HG03045 (cell line): Measurements from ENCODE around the gene CYB5RL.
"Not testable (repeated sequence)": the region's sequence is repeated elsewhere in the genome, so short reads cannot be mapped to it uniquely, and the experiment has no call there.

ENCODE experiments used
- ATAC-seq: cut with Tn5 transposase; IDR thresholded peaks from one replicate; pipeline ENCODE4 v1.9.1; 2021; ENCODE audit warnings: mild to moderate bottlenecking, moderate library complexity; ENCODE audit not compliant: unreplicated experiment

CYB5RL gene

DNA sequence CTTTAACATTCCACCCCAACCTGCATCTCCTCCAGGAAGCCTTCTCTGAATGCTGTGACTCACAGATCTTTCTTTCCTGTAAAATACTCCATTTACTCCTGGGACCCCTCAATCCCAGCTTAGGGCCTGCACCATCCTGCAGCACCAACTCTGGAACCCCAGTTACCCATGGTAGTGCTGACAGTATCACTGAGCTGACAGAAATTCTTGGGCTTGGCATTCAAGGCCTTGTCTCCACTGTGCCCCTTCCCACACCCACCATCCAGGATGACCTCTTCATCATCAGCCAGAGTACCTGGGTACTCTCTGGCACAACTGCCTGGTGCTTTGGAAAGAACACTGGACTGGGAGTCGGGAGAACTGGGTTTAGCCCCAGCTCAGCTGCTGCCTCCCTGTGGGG is 8.3 kb downstream of the CYB5RL start:
- no peak for ATAC-seq

DNA sequence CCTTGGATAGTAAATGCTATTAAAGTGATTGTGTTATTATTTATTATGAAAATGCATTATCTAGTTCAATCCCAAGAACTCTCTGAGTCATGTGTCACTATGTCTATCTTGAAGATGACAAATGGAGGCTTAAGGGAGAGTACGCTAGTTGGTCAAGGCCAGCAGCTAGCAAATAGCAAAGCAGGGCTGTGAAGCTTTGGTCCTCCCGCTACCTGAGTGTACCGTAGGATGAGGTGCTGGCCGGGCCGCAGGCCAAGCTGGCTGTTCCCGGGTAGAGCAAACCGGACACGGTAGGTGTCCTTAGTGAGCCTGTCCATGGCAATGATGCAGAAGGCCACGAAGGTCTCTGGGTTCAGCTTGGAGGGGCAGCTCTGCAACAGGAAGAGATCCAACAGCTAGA is 9.3 kb downstream of the CYB5RL start:
- no peak for ATAC-seq

DNA sequence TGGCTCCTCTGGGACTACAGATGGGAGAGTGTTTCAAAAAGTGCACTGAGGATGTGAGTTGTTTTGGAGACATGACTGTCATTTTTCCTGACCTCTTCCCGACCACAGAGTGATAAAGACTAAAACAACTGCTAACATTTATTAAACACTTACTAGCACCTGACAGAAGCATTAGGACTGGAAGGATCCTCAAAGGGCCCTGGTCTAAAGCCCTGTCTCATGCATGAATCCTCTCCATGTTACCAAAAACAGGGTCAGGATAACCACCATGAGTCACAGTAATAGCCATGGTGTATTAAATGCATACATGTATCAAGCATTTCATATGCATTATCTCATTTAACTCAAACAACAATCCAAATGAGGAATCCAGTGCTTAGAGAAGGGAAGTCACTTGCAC is 11.5 kb downstream of the CYB5RL start:
- no peak for ATAC-seq

DNA sequence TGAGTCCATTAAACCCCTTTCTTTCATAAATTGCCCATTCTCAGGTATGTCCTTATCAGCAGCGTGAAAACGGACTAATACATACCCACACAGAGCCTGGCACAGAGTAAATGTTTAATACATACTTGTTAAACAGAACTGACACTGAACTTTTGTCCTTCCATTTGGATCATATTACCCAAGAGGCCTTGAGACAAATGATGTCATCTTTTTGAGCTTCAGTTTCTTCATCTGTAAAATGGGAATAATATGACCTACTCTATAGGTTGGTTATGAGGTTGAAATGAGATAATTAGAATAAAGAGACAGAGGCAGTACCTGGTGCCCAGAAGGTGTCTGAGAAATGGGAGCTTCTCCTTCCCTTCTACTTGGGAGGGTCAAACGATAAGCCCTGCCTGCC is 13.8 kb downstream of the CYB5RL start:
- ATAC-seq: no peak

DNA sequence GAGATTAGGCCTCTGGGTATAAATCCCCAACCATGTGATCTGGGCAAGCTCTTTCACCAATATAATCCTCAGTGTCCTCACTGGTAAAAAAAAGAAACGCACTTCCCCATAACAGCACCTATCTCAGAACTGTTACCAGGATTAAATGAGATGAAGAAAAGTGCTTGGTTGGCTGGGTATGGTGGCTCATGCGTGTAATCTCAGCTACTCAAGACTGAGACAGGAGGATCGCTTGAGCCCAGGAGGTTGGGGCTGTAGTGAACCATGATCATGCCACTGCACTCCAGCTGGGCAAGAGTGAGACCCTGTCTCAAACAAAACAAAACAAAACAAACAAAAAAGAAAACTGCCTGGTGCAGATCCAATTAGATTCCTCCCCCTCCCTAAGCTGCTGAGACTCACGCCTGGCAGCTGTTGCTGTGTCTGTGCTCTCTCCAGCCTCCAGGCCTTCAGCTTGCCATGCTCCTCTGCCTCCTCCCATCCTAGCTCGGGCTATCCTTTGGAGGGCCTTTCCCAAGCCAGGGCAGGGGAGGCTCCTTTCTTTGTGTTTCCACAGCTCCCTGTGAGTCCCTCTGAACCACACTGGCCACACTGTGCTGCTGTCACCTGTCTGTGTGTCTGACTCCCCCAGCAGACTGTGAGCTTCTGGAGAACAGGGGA is 19.0 kb downstream of the CYB5RL start:
- no peak for ATAC-seq

DNA sequence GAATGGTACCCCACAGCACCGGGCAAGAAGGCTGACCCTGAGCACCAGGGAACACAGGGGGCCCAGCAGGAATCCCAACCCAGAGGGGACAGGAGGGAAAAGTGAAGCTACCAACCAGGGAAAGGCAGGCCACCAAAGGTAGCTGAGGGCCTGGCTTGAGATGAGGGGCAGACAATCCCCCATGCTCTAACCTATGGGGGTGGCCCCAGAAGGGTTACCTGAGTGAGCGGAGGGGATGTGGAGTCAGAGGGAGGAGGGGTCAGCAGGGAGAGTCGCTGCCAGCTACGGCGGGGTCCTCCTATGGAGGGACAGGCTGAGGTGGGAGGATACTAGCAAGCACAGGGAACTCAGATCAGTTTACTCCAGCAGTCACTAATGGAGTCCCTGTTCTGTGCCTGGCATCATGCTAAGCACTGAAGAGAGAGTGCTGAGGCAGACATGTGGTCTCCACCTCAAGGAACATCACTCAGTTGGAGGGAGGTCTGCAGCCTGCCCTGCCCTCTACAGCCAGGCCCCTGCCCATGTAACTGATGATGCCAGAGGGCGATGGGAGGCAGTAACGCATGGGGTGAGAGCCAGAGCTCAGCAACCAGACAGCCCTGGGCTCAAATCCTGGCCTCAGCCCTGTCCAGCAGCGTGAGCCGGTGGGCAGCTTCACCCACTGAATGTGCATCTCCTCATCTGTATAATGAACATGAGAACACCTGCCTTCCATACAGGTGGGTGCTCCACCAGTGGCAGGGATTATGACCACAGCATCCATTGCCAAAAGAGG is 21.3 kb downstream of the CYB5RL start:
- no peak for ATAC-seq

DNA sequence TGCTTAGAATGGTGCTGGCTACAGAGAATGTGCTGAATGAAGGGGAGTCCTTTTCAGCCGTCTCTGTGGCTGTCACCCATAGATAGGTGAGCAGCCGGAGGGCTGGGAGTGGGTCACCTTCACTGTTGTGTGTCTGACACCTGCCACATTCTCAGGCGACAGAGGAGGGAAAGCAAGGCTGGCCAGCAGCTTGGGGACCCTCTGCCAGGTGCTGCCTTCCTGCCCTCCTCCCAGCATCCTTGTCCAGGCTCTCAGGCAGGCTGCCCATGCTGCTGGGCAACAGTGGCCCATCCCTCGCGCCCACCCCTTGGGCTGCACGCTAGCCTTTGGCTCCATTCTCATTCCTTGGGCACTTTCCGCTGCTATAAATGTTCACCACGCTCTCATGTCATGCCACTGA is 22.1 kb downstream of the CYB5RL start:
- ATAC-seq: no peak

DNA sequence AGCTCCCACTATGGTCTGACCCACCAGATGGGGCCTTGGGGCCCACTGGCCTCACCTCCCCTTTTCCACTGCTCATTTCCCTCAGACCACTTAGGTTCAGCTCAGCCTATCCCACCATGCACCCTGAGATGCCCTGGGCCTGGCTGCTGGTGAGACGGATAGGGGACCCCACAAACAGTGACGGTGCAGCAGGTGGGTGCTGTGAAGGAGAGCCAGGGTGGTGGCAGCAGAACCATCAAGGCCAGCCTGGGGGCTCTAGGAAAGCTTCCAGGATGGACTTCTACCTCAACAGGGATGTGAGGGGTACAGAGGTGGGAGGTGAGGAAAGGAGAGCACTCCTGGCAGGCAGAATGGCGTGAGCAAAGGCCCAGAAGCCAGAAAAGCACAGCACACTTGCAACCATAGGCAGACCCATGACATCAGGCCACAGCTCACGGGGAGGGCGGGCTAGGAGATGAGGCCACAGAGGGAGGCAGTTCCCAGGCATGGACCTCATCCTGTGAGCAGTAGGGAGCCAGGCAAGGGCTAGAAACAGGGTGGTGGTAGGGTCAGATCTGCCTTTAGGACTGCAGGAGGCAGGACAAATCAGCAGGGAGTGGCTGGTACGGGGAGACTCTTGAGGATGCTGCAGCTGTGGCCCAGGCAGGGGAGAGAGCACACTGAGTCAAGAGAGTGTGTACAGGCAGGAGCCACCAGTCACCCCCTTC is 23.1 kb downstream of the CYB5RL start:
- no peak for ATAC-seq

DNA sequence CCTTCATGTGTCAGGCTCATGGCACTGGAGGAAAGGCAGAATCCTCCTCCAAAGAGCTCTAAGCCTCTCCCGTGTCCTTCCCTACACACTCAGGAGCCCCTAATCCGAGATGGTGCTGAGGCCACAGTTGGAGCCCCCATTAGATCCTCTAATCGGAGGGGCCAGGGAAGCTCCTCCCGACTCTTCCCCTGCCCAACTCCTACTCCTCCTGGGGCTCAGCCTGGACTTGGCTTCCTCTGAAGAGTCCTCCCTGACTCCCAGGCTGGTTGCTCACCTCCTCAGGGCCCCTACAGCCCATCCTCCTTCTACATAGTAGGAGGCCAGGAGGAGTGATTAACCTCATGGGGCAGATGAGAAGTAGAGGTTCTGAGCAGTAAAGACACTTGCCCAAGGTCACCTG is 25.7 kb downstream of the CYB5RL start:
- no peak for ATAC-seq

DNA sequence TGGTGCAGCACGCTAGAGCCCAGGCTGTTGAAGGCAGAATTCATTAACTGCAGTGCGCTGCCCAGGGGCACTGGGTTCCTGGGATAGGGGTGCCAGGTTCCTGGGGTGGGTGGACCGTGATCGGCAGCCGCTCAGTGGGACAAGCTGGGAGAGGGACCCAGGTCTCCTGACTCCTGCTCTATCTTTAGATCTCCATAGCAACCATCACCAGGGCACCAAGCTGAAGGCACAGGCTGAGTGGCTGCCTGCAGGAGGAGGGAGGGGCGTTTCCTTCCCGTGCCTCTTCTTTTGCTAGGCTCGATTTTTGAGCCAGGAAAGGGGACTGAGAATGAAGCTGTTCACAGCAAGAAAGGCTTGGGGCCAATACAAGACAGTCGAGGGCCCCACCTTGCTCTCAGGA is 26.1 kb downstream of the CYB5RL start:
- ATAC-seq: no peak

DNA sequence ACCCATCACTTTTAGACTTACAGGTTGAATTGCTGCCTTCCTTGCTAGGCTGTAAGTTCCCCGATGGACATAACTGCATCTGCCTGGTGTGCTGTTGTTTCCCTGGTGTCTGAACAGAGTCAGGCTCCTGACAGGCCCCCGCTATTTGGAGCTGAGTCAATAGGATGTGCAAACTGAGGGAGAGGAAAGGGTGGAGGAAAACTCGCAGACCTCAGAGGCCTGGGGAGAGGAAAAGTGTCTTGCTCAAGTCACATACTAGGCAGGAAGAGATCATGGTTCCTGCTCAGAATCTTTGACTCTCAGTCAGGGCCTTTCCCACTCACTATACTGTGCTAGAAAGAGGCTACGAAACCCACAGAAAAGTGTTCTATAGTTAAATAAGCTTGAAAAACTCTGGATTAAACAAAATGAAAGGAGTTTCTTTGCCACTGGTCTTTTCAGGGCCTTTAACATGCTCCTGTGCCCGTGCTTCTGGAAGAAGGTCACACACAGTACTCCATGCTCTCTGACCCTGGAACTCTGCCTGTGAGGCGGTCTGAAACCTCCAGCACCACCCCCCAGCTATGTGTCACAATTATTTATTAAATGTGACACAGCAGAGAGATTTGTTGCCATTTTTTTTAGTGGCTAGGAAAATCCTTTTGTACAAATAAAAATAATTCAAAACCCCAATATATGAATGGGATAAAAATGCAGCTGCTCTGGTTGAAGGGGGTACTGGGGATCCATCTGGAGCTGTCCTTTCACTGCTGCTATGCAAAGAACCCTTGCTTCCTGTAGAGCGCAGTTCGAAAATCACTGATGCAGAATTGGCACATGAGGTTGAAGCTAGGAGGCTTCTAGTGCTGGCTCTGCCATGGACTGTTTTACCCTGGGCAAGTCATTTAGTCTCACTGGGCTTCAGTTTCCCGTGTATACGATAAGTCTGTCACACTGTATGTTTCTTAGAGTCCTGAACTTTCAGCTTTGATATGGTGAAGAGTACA is 26.9 kb downstream of the CYB5RL start:
- no peak for ATAC-seq

DNA sequence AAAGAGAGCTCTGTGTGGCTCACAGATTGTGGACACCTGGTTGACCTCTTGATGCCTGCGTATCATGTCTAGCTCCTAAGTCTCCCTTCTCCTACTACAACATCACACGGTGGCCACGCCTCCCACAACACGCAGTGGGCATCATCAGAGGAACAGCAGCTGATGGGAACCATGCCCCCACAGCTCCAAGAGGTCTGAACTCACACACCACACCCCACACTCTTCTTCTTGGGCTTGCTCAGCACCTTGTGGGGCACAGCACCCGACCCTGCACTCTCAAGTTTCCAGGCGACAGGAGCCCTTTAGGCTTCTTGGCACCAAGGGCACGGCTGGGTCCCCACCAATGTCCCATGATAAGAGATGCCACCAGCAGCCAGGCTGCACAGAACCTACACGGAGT is 28.2 kb downstream of the CYB5RL start:
- no peak for ATAC-seq

DNA sequence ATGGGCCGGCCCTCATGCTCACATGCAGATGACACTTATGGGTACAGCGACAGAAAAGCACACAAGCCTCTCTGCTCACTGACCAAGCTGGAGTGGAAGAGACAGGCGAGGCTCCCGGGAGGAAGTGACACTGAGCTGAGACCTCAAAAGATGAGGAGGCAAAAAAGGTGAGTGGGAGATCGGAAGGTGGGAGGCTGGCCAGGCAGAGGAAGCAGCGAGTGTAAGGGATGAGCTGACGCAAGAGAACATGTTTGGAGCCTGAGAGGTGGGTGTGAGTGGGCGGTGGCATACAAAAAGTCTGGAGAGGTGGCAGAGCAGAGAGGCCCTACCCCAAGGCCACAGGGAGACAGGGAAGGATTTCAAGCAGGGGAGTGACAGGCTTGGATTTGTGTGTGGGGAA is 28.8 kb downstream of the CYB5RL start:
- no peak for ATAC-seq

DNA sequence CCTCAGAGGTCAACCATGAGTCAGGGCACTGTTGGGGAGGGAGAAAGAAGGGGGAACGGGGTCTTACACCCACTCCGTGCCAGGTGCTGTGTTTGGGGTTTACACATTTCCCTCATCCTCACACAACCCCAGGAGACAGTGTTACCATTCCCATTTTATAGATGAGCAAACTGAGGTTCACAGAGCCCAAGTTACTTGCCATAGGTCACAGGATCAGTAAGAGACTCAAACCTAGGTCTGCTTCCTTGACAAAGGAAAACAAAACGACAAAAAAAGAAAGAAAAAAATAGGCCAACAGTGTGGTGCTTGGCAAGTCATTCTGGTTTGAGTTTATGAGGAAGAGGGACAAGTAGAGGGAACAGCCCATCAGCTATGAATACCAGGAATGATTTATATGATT is 30.8 kb downstream of the CYB5RL start:
- no peak for ATAC-seq

DNA sequence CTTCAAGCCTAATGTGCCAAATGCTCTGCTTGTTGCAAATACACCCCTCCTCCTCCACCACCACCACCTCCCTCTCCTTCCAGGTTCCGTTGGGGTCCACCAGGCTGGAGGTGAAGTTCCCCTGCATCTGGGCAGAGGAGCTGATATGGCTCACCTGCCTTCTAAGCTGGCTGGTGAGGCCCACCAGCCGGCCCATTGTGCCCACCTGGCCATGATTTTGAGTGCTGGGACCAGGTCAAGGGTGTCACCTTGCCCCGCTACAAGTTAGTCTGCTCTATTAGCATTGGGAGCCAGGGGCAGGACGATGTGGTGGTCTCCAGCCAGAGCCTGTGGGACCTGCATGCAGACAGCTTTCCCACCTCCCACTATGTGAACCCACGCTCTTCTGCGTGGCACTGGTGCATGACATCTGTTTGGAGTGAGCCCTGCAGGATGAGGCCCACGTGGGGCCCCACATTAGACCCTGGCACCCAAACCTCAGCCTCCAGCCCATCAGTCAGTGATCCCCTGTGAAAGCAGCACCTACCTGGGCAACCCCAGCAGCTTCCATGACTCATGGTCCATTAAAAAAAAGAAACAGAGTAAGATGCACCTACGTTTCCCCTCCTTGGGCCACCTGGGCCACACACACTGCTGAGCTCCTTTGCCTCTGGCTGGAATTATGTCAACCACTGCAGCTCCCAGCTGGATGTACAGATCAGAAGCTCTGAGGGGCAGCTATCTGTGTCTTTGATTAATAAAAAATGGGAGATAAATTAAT is 31.4 kb downstream of the CYB5RL start:
- ATAC-seq: no peak

DNA sequence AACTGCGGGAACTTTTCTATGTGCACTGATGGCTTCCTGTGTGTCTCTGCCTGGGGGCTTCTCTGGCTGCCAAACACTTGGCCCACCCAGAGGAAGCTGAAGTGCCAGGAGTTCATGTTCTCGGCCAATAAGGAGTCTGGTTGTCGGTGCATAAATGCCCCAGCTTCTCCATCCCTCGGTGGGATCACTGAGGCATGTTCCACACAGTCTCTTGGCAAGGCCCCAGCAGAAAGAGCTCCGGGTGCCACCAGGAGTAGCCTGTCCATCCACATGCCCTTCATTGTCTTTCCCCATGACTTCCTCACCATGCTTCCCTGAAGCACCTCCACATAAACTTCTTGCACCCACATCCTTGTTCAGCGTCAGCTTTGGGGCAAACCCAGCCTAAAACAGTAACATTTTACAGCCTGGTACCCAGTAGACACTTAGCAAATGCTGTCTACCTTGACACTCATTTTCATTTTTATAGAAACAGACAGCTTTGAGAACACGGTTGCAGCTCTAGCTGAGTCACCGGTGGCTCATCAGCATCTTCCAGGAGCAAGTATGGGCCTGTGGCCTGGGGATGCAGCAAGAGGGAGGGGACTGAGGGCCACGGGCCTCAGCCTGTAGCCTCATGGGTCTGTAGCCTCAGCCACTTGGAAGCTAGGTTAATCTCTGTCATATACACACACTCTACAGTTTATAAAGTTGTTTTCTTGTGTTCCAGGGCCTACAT is 32.2 kb downstream of the CYB5RL start:
- no peak for ATAC-seq

DNA sequence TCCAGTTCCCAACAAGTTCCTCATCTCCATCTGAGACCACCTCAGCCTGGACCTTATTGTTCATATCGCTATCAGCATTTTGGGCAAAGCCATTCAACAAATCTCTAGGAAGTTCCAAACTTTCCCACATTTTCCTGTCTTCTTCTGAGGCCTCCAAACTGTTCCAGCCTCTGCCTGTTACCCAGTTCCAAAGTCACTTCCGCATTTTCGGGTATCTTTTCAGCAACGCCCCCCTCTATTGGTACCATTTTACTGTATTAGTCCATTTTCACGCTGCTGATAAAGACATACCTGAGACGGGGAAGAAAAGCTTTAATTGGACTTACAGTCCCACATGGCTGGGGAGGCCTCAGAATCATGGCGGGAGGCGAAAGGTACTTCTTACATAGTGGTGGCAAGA is 33.5 kb downstream of the CYB5RL start:
- not testable (repeated sequence) for ATAC-seq

DNA sequence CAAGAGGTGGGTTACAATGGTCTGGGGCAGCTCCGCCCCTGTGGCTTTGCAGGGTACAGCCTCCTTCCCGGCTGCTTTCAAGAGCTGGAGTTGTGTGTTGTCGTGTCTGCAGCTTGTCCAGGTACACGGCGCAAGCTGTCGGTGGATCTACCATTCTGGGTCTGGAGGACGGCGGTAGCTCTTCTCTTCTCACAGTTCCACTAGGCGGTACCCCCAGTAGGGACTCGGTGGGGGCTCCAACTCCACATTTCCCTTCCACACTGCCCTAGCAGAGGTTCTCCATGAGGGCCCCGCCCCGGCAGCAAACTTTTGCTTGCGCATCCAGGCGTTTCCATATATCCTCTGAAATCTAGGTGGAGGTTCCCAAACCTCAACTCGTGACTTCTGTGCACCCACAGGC is 34.7 kb downstream of the CYB5RL start:
- ATAC-seq: no peak

DNA sequence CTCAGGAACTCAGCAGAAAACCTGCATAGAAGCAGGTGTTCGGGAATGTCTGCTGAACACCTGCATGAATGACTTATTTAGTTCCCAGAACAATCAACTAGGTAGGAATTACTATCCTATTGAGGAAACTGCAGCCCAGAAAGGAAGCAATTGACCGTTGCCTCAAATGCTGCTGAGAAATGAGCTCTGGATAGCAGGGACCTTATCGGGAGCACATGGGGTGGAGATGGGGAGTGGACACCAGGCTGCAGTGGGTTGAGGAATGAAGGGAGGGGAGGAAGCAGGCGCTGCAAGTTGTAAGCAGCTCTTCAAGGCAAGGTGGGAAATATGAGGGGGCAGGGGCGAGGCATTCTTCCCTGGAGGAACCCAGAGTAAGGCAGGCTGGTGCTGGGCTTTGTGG is 36.3 kb downstream of the CYB5RL start:
- ATAC-seq: no peak

DNA sequence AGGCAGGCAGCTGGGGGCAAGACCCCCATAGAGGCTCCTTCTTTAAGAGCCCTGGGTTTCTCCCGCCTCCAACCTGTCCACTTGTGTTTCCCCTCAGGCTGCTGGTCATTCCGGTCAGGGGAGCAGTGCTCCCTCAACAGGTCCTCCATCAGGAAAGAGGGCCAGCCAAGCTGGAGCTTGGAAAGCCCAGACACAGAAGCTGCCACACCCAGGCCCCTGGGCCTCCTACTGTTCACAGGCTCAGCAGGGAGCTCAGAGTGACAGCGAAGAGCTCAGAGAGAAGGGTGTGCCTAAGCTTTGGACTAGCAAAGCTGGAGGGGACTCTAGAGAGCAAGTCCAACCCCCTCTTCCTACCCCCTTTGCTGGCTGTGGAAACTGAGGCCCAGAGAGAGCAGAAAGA is 36.8 kb downstream of the CYB5RL start:
- no peak for ATAC-seq
